GM12878 (cell line): ENCODE results near the gene RAB3C.

Source experiments
- CREB1 ChIP-seq: IDR thresholded peaks from 2 replicates; pipeline ENCODE4 v1.6.1; 2012; ENCODE audit warnings: low read depth, mild to moderate bottlenecking, inconsistent platforms
- CTCF ChIP-seq, 3 experiments: IDR thresholded peaks in 2 of 3; conservative IDR thresholded peaks in 1 of 3; 2 replicates each; pipeline ENCODE4 v1.5.1; 2011; ENCODE audit warnings: low read depth in 3 of 3, low read length in 3 of 3, mild to moderate bottlenecking in 3 of 3, control low read depth in 2 of 3, moderate library complexity in 2 of 3, inconsistent platforms in 1 of 3, mixed read lengths in 1 of 3; ENCODE audit not compliant: control insufficient read depth in 2 of 3, insufficient read depth in 1 of 3; ENCODE audit errors: extremely low read depth in 1 of 3
- E4F1 ChIP-seq: fragments of 450-650 bp; IDR thresholded peaks from 2 replicates; pipeline ENCODE4 v1.6.1; 2018; ENCODE audit warnings: borderline replicate concordance, mild to moderate bottlenecking; ENCODE audit not compliant: partially characterized antibody
- ESRRA ChIP-seq: IDR thresholded peaks from 2 replicates; pipeline ENCODE4 v1.6.1; 2012; ENCODE audit warnings: mild to moderate bottlenecking, low read length, improper control_type of control experiment
- EZH2 ChIP-seq: IDR thresholded peaks from 2 replicates; pipeline ENCODE4 v1.6.1; 2012; ENCODE audit warnings: low read depth, mild to moderate bottlenecking, control low read depth, inconsistent platforms, low read length, borderline replicate concordance; ENCODE audit not compliant: control insufficient read depth
- HDAC2 ChIP-seq: fragments of 200-600 bp; sonication (generic); IDR thresholded peaks from 2 replicates; pipeline ENCODE4 v1.6.1; 2017
- HDGF ChIP-seq: fragments of 450-650 bp; IDR thresholded peaks from 2 replicates; pipeline ENCODE4 v1.6.1; 2016; ENCODE audit warnings: antibody characterized with exemption
- MTA2 ChIP-seq: fragments of 450-650 bp; IDR thresholded peaks from 2 replicates; pipeline ENCODE4 v1.6.1; 2016; ENCODE audit warnings: low read depth, mild to moderate bottlenecking, moderate library complexity
- POLR2A ChIP-seq: IDR thresholded peaks from 2 replicates; pipeline ENCODE4 v1.6.1; 2011; ENCODE audit warnings: low read depth, mild to moderate bottlenecking, low read length
- POLR2AphosphoS5 ChIP-seq: IDR thresholded peaks from 2 replicates; pipeline ENCODE4 v1.6.1; 2011; ENCODE audit warnings: mild to moderate bottlenecking, low read length, inconsistent platforms
- RAD21 ChIP-seq: IDR thresholded peaks from 2 replicates; pipeline ENCODE4 v1.6.1; 2011; ENCODE audit warnings: mild to moderate bottlenecking, low read depth, low read length, moderate library complexity; ENCODE audit not compliant: insufficient read depth

GRCh38 chr5:58735637-58736036 lies 152.8 kb downstream of the RAB3C start:
- no peak for TF ChIP-seq E4F1
- TF ChIP-seq HDGF = no peak
- no peak for TF ChIP-seq POLR2A
- no peak for TF ChIP-seq ESRRA
- no peak for TF ChIP-seq CTCF (IDR thresholded peaks at IDR 0.05 in 2 of 3, conservative IDR thresholded peaks at IDR 0.05 in 1 of 3; ENCODE audit: control insufficient read depth in 2 of 3, extremely low read depth in 1 of 3, insufficient read depth in 1 of 3, low read depth in 3 of 3, low read length in 3 of 3)
- TF ChIP-seq HDAC2 = no peak
- no peak for TF ChIP-seq CREB1
- TF ChIP-seq POLR2AphosphoS5 = no peak
- no peak for TF ChIP-seq RAD21
- no peak for TF ChIP-seq EZH2
- no peak for TF ChIP-seq MTA2
